ENCODE results near the gene RAB7B. TPM values are rescaled to one million over a fixed set of nuclear protein-coding genes. Genes with fewer than 3 reads are reported as not detected.

RAB7B gene
- total and polyA plus RNA-seq, 2 of the 13 experiments (the other 11 are each of a cell fraction or from before 2014, with no cell fraction given) = 0.05 to 0.46 TPM

GRCh38 chr1:205983925-205984725 lies 19.1 kb downstream of the RAB7B start (continued):
- TF ChIP-seq TEAD3 (CRISPR knock-in tag; optimal IDR thresholded peaks at IDR 0.05; ENCODE audit: borderline replicate concordance) (peak; percentile 83), ZNF484 (CRISPR knock-in tag; IDR thresholded peaks at IDR 0.05; ENCODE audit: borderline replicate concordance, low read depth) (no peak), ESRRA (CRISPR knock-in tag; IDR thresholded peaks at IDR 0.05; ENCODE audit: low read depth) (peak; percentile 85; the same call in 1 of the 2 replicates), HNF4A (CRISPR knock-in tag; IDR thresholded peaks at IDR 0.05) (peak; percentile 42), HNRNPUL1 (IDR thresholded peaks at IDR 0.05; ENCODE audit: low read depth, low read length) (no peak), ATRX (CRISPR knock-in tag; IDR thresholded peaks at IDR 0.05; ENCODE audit: borderline replicate concordance) (no peak), ZBTB21 (CRISPR knock-in tag; IDR thresholded peaks at IDR 0.05) (no peak), RAD51 (IDR thresholded peaks at IDR 0.05; ENCODE audit: borderline replicate concordance) (no peak), ZNF597 (CRISPR knock-in tag; IDR thresholded peaks at IDR 0.05) (no peak), NFIC (IDR thresholded peaks at IDR 0.05; ENCODE audit: low read length) (no peak), ZNF605 (CRISPR knock-in tag; IDR thresholded peaks at IDR 0.05) (0 out of 2 replicates have a peak, but pooled peaks have one; percentile 46), ATF2 (CRISPR knock-in tag; IDR thresholded peaks at IDR 0.05) (no peak), ZNF251 (CRISPR knock-in tag; IDR thresholded peaks at IDR 0.05) (no peak), SMAD3 (CRISPR knock-in tag; IDR thresholded peaks at IDR 0.05) (0 out of 2 replicates have a peak, but pooled peaks have one; percentile 52), ZIK1 (CRISPR knock-in tag; IDR thresholded peaks at IDR 0.05; ENCODE audit: borderline replicate concordance, low read depth) (no peak), ELF1 (CRISPR knock-in tag; IDR thresholded peaks at IDR 0.05) (peak; percentile 58; the same call in 1 of the 2 replicates)
- TF ChIP-seq, protein P1, sequence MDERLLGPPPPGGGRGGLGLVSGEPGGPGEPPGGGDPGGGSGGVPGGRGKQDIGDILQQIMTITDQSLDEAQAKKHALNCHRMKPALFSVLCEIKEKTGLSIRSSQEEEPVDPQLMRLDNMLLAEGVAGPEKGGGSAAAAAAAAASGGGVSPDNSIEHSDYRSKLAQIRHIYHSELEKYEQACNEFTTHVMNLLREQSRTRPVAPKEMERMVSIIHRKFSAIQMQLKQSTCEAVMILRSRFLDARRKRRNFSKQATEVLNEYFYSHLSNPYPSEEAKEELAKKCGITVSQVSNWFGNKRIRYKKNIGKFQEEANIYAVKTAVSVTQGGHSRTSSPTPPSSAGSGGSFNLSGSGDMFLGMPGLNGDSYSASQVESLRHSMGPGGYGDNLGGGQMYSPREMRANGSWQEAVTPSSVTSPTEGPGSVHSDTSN (CRISPR knock-in tag; IDR thresholded peaks at IDR 0.05) = peak; percentile 76
- TF ChIP-seq, protein P2, sequence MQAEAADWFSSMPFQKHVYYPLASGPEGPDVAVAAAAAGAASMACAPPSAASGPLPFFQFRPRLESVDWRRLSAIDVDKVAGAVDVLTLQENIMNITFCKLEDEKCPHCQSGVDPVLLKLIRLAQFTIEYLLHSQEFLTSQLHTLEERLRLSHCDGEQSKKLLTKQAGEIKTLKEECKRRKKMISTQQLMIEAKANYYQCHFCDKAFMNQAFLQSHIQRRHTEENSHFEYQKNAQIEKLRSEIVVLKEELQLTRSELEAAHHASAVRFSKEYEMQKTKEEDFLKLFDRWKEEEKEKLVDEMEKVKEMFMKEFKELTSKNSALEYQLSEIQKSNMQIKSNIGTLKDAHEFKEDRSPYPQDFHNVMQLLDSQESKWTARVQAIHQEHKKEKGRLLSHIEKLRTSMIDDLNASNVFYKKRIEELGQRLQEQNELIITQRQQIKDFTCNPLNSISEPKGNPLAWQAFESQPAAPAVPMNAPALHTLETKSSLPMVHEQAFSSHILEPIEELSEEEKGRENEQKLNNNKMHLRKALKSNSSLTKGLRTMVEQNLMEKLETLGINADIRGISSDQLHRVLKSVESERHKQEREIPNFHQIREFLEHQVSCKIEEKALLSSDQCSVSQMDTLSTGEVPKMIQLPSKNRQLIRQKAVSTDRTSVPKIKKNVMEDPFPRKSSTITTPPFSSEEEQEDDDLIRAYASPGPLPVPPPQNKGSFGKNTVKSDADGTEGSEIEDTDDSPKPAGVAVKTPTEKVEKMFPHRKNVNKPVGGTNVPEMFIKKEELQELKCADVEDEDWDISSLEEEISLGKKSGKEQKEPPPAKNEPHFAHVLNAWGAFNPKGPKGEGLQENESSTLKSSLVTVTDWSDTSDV (CRISPR knock-in tag; IDR thresholded peaks at IDR 0.05) = no peak
